Cardiac muscle cell (in vitro differentiated cells and primary cell): ENCODE measurements around the gene TGFBR3. TPM values are rescaled to one million over a fixed set of nuclear protein-coding genes. Genes with fewer than 3 reads are reported as not detected.

Experiments
- DNase-seq, 2 donors: peaks; one replicate each; pipeline versions ENCODE4 v3.0.0 to v3.0.0-alpha.2; 2010 to 2017; ENCODE audit warnings: low read depth in 1 of 2, low spot score in 1 of 2
- H3K27ac ChIP-seq: fragments of 200-600 bp; sonication (generic); 2 replicates; pipeline ENCODE4 v1.5.1; 2016
- H3K27me3 ChIP-seq: fragments of 200-600 bp; sonication (generic); 2 replicates; pipeline ENCODE4 v1.6.0; 2016; ENCODE audit warnings: control low read depth
- H3K36me3 ChIP-seq: fragments of 200-600 bp; sonication (generic); 2 replicates; pipeline ENCODE4 v1.5.1; 2016; ENCODE audit warnings: control low read depth
- H3K4me1 ChIP-seq: fragments of 200-600 bp; sonication (generic); 2 replicates; pipeline ENCODE4 v1.8.1; 2017; ENCODE audit warnings: low read depth, mild to moderate bottlenecking, mixed run types
- H3K4me3 ChIP-seq: fragments of 200-600 bp; sonication (generic); 2 replicates; pipeline ENCODE4 v1.5.1; 2016; ENCODE audit warnings: mild to moderate bottlenecking
- H3K9me3 ChIP-seq: fragments of 200-600 bp; sonication (generic); 2 replicates; pipeline ENCODE4 v1.5.1; 2017; ENCODE audit warnings: low read depth, mild to moderate bottlenecking, control low read depth
- CTCF ChIP-seq: IDR thresholded peaks from 2 replicates; pipeline ENCODE4 v1.5.1; 2012; ENCODE audit warnings: low read depth, mild to moderate bottlenecking, low read length
- polyA plus RNA-seq: library from polyadenylated mRNA; unstranded; fragments of >200 nt; fragmentation: Nextera tagmentation; extraction: Ambion mirVana; gene quantifications from 2 replicates; pipeline ENCODE4 v1.2.1, GENCODE V29; 2016
- total RNA-seq: library from RNA; depleted of rRNA; stranded (reverse); fragments of >200 nt; gene quantifications from 2 replicates; pipeline ENCODE4 v1.2.3, GENCODE V29; 2016

TGFBR3 gene
- total and polyA plus RNA-seq, 2 experiments from 2014 or later: 10.3 to 11.8 TPM

- H3K9me3 ChIP-seq: no peaks in the 10 kb centered on the region
- H3K4me3 ChIP-seq: no peak overlapping the region
- DNase-seq: no peak
- no peaks in the 10 kb centered on the region for H3K27me3 ChIP-seq
- H3K27ac ChIP-seq: no peak overlapping the region
- no peaks in the 10 kb centered on the region for H3K4me1 ChIP-seq
- no peak for TF ChIP-seq CTCF
- no peaks in the 10 kb centered on the region for H3K36me3 ChIP-seq
These were observed 108.8 kb downstream of the TGFBR3 start for GRCh38 chr1:91777196-91777595.

- H3K27ac ChIP-seq: no peak overlapping the region
- H3K9me3 ChIP-seq: no peaks in the 10 kb centered on the region
- no peaks in the 10 kb centered on the region for H3K36me3 ChIP-seq
- no peak overlapping the region for H3K4me3 ChIP-seq
- DNase-seq: no peak
- H3K4me1 ChIP-seq: no peaks in the 10 kb centered on the region
- H3K27me3 ChIP-seq: no peaks in the 10 kb centered on the region
- no peak for TF ChIP-seq CTCF
These were observed 109.7 kb downstream of the TGFBR3 start for GRCh38 chr1:91776068-91776794.

GRCh38 chr1:91775227-91775626 lies 110.7 kb downstream of the TGFBR3 start:
- Histone ChIP-seq H3K27ac (no peak overlapping the region), H3K9me3 (no peaks in the 10 kb centered on the region), H3K4me3 (no peak overlapping the region), H3K4me1 (no peaks in the 10 kb centered on the region), H3K36me3 (no peaks in the 10 kb centered on the region), H3K27me3 (no peaks in the 10 kb centered on the region)
- no peak for DNase-seq
- TF ChIP-seq CTCF: no peak

- Histone ChIP-seq H3K9me3 (no peaks in the 10 kb centered on the region), H3K4me1 (no peaks in the 10 kb centered on the region), H3K4me3 (no peak overlapping the region), H3K36me3 (no peaks in the 10 kb centered on the region), H3K27ac (no peak overlapping the region), H3K27me3 (no peaks in the 10 kb centered on the region)
- no peak for TF ChIP-seq CTCF
- DNase-seq: peak in 1 of 2 donors; percentile 67
These were observed 111.3 kb downstream of the TGFBR3 start for GRCh38 chr1:91774520-91775203.

GRCh38 chr1:91771717-91772116 lies 114.2 kb downstream of the TGFBR3 start:
- no peak for DNase-seq
- no peak for TF ChIP-seq CTCF
- Histone ChIP-seq H3K36me3 (no peaks in the 10 kb centered on the region), H3K27ac (no peak overlapping the region), H3K27me3 (no peaks in the 10 kb centered on the region), H3K9me3 (no peaks in the 10 kb centered on the region), H3K4me1 (peaks cover 3% of the 10 kb centered on the region), H3K4me3 (no peak overlapping the region)
